Stimulated activated CD8-positive, alpha-beta memory T cell treated with anti-CD3 and anti-CD28 coated beads, Interleukin-7, amount 100 ng/mL, for 24 hours (primary cell): ENCODE measurements around the gene NR4A1.

Experiments
- DNase-seq: peaks from one replicate; pipeline ENCODE4 v3.0.0-alpha.2; 2020; ENCODE audit warnings: low read depth

Gene NR4A1

DNA sequence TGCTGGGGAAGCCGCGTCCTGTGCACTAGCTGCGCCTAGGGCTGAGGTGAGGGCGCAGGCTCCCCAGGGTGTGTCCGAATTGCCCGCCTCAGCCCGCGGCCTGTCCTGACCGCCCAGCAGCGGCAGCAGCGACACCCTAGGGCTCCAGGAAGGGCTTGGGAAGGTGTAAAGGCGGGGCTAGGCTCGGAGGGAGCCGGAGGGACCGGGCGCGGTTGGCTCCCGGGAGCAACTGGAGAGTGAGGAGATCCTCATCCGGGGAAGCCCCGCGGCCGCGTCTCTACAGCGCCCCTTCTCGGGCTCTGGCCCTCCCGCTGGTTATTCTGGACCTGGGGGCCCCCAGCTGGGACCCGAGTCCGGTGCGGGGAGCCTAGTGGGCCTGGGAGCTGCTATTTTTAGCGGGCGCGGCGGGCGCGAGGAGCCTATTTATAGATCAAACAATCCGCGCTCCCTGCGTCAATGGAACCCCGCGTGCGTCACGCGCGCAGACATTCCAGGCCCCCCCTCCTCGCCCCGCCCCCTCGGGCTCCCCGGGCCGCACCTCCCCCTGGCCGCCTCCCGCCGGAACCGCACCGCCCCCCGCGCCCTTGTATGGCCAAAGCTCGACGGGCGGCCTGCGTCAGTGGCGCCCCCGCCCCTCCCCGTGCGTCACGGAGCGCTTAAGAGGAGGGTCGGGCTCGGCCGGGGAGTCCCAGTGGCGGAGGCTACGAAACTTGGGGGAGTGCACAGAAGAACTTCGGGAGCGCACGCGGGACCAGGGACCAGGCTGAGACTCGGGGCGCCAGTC is at the start of gene NR4A1:
NR4A1 (plus strand) TSS at position 685 of the 784 bp plus-strand sequence. CDS start 2,887 bp downstream, outside the sequence.
- peak; percentile 97 for DNase-seq

DNA sequence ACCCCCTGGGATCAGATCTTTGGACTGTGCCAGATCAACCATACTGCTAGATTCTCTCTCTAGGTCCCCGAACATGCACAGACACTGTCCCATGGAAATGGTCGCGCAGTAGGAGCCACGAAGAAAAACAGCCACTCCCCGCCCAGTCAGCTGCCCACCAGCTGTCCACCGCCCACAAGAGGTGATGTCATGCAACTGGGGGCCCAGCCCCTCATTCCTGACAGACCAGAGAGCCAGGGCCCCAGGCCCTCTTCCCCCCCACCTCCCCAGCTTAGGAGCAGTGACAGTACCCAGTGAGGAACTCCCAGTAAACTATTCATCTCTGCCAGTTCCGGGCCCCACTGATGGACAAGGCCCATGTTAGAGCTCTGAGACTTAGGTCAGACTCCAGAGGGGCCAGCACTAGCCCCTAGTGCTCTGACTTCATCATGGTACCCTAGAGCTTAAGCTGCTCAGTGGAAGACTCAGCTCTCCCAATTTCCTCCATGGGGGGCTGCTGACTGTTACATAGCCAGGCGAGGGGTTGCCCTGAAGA is 48.2 kb upstream of the NR4A1 start:
- DNase-seq = no peak

DNA sequence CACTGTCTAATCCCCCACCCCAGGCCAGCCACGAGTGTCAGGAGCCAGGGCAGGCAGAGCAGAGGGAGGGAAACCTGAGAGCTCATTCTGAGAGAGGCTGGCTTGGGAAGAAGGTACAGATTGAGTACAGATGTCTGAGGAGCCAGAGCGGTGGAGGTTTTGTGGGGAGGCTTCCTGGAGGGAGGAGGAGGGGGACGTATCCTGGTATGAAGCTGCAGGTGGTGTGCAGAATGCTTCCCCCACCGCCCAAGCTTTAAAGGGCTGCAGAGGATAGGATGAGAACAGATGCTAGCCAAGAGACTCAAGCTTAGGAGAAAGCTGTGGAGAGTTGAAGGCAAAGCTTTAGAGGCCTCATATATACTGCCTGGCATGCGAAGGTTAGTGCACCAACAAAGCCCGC is 47.7 kb upstream of the NR4A1 start:
- DNase-seq = no peak

GRCh38 chr12:52004042-52004648 is 47.1 kb upstream of the NR4A1 start:
- DNase-seq = no peak

GRCh38 chr12:52005218-52005902 is 45.9 kb upstream of the NR4A1 start:
- no peak for DNase-seq

DNA sequence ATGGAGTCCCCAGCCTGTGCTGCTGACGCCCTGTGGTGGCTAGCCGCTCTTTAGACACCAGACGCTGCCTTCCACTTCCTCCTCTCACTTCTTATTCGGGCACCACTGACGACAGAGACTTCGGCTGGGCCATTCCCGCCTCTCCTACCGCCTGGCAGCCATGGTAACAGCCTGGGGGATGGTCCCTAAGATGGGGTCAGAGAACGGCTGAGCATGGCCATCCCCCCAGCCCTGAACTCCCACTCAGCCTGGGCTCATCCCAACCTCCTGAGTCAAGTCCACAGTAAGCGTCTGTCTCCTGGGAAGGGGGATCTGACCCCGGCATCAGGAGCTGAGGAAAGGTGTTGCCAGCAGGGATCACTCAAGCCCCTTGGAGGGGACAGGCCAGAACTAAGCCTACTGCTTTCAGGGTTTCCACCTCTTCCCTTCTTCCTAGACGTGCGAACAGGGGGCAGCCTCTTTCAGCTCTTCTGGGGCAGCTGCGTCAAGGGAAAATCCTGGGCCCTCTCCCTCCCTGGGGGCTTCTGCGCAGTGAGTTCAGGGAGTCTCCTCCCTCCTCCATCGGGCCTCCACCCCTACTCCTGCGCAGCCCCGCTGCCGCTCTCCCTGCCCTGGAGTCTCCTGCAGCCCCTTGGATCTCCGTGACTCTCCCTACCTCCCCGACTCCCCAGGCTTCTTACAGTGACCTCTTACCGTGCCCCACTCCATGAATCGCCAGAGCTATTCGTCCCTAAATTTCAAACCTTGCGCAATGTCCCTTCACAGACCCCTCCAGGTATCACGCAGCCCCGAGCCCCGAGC is 45.1 kb upstream of the NR4A1 start:
- no peak for DNase-seq

GRCh38 chr12:52006726-52007157 is 44.5 kb upstream of the NR4A1 start, which contains the start of gene TAMALIN:
Gene TAMALIN (plus strand): TSS chr12:52006946. CDS start chr12:52007020, 74 bp downstream.
- no peak for DNase-seq

GRCh38 chr12:52007158-52007921 is 43.9 kb upstream of the NR4A1 start:
- DNase-seq = no peak

DNA sequence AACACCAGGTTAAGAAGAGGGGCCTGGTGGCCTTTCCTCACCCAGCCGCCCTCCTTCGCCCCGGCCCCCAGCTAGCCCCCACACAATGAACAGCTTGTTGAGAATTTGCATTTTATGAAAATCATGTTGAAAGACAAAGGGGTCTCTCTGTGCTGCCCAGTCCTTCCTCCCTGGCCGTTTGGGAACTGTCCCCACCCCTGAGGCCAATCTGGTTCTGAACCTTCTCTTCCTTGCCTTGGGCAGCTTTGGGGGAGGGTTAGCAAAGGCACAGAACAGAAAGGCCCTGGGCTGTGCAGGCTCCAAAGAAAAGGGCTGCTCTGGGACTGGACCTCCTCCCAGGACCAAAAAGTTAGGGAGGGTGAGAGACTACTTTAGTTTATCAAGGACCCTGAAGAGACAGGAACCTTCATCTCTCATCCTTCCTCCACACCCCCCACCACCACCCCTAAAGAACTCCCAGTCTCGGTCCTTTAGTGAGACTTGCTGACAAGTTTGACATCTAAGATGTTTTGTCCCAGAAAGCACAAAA is 43.2 kb upstream of the NR4A1 start:
- no peak for DNase-seq

GRCh38 chr12:52009081-52009751 is 42.0 kb upstream of the NR4A1 start:
- DNase-seq = no peak

DNA sequence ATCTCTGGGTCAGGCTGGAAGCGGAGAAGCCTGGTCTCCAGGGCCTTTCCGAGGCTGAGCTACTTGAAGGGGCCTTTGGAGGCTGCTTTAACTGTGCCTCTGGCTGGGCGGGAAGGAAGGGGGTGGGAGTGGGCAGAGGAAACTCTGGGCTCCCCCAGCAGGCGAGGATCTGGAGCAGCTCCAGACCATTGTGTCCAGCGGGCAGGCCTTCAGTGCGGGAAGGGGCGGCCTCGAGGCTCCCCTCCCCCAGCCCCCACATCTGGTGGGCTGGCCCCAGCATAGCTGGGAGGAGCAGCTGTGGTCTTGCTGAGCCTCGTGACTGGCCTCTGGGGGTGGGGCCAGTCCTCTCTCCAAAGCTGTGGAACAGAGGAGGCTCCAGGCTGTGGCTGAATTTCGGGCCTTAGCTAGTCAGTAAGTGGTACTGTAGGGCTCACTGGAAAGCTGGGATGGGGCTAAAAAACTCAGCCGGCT is 41.1 kb upstream of the NR4A1 start:
- no peak for DNase-seq

- no peak for DNase-seq
Measured at GRCh38 chr12:52010692-52011601, 40.3 kb upstream of the NR4A1 start.

DNA sequence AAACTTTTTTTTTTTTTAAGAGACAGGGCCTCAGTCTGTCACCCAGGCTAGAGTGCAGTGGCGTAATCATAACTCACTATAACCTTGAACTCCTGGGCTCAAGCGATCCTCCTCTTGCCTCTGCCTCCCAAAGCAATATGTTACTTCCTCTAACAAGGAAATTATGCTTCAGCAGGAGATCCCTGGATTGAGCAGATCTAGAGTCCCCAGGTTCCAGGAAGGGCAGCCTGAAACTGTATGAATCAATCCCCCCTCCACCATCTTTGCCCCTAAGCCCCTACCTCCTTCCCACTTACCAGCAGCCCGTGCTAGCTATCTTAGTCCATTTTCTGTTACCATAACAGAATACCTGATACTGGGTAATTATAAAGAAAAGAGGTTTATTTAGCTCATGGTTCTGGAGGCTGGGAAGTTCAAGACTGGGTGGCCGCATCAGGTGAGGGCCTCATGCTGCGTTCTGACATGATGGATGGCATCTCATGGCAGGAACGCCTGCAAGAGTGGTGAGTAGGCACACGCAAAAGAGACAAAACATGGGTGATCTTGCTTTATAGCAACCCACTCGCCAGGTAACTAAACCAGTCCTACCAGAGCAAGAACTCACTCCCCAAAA is 39.5 kb upstream of the NR4A1 start:
- no peak for DNase-seq

GRCh38 chr12:52013626-52014310 is 37.5 kb upstream of the NR4A1 start:
- DNase-seq = no peak

DNA sequence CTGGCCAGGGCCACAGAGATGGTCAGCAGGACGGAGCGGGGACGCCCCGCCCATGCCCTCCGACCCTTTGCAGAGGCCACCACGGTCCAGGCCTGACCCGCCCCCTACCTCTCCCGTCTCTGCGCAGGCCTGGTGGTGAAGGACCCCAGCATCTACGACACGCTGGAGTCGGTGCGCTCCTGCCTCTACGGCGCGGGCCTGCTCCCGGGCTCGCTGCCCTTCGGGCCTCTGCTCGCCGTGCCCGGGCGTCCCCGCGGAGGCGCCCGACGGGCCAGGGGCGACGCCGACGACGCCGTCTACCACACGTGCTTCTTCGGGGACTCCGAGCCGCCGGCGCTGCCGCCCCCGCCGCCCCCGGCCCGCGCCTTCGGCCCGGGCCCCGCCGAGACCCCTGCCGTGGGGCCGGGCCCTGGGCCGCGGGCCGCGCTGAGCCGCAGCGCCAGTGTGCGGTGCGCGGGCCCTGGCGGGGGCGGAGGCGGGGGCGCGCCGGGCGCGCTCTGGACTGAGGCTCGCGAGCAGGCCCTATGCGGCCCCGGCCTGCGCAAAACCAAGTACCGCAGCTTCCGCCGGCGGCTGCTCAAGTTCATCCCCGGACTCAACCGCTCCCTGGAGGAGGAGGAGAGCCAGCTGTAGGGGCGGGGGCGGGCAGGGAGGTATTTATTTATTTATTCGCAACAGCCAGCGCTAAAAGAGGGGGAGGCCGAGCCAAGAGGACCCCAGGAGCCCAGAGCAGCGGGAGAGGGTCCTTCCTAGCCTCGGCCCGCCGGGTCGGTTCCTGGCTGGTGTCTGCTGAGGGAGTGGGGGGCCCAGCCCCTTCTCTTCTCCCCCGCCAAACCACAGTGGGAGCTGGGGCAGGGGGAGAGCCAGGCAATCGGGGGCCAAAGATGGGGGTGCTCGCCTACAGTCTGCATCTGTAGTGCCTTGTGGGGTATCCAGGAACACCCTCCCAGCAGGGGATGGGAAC is 36.4 kb upstream of the NR4A1 start:
- no peak for DNase-seq

GRCh38 chr12:52015532-52016041 is 35.7 kb upstream of the NR4A1 start:
- no peak for DNase-seq
